Activated naive CD4-positive, alpha-beta T cell (primary cell): Measurements from ENCODE around the gene CARD8.

ENCODE experiments used
- DNase-seq, 4 experiments: peaks; one replicate each; lab custom pipeline; 2025; lab: John Stamatoyannopoulos, UW

CARD8 gene

DNA sequence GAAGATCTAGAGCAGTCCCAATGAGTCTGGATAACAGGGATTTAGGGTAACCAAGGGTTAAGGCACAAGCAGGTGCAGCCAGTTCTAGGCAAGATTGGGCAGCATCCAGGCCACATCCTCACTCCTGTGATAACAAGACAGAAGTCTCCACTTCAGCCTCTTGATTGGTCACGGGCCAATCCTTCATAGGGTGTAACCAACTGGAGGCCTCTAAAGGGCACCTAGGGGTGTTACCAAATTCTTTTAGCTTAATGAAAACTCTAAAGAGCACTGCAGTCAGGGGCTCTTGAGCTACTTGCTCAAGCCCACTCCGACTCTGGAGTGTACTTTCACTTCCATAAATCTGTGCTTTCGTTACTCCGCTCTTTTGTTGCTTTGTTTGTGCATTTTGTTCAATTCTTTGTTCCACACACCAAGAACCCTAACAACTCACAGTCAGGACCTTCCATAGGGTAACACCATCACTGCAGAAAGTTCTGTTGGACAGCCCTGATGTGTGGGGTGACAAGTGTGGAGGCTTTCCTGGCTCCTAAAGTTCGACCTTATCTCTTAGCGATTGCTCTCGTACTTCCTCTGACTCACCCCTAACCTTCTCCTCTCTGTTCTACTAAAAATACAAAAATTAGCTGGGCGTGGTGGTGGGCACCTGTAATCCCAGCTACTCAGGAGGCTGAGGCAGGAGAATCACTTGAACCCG is 49.2 kb downstream of the CARD8 start:
- no peak for DNase-seq

DNA sequence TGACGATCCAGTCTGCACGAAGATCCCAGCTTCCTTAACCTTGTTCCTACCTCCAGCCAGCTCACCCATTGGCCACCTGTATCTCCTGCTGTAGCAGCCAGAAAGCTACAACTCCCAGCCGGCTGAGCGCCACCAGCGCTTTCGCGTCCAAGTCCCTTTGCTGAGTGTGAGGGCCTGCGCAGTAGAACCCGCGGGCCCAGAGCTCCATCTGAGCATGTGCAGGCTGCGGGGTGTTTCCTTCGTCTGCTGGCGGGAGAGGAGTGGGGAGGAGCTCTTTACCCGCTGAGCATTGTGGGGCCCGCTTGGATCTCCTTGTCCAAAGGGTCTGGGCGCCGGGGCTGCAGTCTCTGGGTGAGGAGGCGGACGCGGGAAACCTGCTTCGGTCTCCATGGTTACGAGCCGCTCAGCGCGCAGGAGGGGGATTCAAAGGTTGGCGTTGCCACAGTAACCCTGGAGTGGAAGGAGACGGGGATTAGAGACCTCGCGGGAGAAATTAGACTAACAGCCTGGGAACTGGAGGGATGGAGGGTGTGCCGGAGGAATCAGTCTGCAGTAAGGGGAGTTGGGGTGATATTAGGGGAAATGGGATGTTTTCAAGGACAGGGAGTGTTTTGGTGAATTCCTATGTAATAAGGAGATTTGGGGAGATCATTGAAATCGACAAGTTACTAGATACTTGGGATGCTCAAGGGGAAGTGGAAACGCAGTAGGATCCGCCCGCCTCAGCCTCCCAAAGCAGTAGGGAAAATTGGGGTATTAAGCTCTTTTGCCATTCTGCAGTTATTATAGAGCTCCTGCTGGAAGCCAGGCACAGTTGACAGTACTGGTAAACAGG is 51.7 kb downstream of the CARD8 start:
- DNase-seq = peak; percentile 70 to 84 (median 73)

DNA sequence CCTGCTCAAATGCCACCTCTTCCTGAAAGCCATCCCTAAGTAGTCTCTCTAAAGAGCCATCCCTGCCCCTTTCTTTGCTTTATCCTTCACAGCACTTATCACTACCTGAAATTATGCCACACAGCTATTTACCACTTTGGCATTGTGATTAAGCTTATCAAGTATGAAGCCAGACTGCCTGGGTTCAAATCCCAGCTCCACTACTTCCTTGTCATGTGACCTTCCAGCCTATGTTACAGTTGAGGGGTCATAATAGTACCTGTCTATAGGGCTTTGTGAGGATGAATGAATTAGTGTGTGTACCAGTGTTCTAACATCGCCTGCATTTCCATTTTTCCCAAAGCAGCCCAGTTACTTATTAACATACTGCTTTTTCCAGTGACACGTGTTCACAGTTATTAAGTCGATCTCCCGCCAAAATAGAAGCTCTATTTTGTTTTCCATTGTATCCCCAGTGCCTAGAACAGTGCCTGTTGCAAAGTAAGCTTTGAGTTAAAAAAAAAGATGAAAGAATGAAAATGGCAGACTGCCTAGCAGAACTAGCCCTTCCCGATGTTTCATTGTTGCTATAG is 52.4 kb downstream of the CARD8 start:
- DNase-seq = no peak

DNA sequence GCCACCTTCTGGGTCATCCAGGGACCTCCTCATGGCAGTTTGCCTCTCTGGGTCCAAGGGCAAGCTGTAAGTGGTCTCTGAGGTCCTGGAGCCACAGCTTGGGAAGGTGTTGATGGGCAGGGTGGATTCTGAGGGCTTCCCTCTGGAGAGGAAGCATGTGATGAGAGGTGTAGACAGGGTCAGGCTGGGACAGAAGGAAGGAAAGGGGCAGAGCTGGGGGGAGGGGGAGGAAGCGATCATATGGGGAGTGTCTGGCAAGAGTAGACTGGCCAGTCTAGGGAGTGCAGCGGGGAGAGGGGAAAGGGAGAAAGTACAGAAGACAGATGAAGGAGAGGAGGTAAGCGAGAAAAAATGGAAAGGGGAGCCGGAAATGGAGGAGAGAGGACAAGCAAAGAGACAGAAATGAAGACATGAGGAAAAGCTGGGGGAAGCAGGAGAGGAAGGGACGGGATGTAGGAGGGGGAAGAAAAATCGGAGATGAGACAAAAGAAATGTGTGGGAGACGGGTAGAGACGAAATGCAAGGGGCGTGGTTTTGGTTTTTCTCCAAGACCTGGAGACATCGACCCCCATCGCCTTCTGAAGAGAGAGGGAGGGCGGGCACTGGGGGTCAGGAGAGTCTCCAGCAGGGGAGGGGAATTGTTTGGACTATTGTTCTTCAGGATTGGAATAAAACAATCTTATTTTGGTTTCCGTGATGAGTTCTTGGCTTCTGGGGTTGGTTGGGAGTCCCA is 58.6 kb downstream of the CARD8 start:
- DNase-seq = no peak

DNA sequence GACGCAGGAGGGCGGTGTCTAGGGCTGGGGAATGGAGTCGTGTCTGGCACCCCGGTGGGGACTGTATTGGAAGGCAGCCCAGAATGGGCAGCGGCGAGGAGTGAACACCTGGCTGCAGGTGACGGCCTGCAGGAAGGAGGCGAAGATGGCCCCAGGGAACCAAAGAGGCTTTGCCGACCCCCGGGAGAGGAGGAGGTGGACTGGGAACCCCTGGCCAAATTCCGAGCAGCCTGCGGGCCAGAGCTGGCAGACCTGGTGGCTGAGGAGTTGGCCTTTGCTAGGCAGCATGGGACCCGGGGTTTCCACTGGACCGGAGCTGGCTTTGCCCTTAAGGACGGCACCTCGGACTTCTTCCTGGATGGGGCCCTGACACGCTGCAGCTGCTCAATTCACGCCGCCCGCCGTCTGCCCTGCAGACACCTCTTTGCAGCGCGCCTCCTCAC is 59.4 kb downstream of the CARD8 start:
- DNase-seq = no peak

DNA sequence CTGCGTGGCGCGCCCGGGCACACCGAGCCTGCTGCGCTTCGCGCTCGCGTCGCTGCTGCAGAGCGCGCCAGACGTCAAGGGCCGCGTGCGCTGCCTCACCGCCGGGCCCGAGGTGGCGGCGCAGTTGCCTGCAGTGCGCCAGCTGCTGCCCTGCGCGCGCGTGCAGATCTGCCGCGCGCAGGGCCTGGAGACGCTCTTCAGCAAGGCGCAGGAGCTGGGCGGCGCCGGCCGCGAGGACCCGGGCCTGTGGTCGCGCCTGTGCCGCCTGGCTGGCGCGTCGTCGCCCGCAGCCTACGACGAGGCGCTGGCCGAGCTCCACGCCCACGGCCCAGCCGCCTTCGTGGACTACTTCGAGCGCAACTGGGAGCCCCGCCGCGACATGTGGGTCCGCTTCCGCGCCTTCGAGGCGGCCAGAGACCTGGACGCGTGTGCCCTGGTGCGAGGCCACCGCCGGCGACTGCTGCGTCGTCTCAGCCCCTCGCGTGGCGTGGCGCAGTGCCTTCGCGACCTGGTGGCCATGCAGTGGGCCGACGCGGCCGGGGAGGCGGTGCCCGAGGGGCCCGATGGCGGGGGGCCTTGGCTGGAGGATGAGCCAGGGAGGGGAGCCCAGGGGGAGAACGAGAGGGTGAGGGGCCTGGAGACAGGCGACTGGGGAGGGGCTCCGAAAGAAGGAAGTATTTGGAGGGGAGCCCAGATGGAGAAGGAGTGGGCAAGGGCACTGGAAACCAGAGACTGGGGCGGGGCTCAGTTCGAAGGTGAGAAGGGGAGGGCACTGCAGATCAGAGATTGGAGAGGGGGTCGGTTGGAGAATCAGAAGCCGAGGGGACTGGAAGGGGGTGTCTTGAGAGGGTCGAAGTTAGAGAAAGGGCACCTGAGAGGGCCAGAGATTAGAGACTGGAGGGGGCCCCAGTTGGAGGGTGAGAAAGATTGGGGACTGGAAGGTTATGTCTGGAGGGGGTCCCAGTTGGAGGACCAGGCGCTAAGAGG is 60.6 kb downstream of the CARD8 start:
- DNase-seq = no peak

DNA sequence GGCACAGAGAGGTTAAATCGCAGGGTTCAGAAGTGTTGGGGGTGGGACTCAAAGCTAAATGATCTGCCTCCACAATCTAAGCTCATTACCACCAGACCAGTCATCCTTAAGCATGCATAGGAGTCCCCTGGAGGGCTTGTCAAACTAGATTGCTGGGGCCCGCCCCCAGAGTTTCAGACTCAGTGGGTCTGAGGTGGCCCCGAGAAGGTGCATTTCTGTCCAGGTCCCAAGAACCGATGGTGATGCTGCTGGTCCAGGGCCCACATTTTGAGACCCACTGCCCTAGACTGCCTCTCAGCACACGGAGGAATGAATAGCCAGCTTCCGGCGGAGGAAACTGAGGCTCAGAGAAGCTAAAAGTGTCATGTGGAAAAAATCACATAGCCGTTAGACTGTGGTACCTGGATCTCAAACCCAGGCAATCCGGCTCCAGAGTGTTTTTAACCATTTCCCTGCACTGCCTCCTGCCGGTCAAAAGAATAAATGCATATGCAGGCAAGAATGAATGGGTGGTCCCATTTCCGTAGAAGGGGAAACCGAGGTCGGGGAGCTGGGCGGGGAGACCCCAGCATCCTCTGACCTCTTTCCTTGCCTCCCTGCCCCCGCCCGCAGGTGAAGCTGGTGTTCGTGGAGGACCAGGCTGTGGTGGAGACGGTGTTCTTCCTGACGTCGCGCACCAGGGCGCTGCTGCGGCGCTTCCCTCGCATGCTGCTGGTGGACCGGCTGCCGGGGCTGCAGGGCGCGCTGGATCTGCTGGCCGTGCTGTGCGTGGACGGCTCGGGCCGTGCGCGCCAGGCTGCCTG is 61.5 kb downstream of the CARD8 start:
- no peak for DNase-seq

DNA sequence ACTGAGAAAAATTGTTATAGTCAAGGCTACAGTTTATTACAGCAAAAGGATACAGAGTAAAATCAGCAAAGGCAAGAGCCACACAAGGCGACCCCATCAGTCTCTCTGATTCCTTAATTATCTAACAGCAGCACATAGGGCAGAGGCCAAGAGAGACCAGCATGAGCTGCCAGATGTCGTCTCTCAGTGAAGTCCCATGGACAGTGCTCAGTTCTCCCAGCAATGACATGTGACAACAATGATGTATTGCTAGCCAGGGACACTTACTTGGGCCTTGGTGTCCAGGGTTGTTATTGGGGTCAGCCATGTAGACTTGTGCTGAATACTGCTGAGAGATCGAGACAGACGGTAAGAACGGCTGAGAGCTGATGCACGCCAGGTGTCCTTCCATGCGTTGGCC is 63.0 kb downstream of the CARD8 start:
- no peak for DNase-seq

DNA sequence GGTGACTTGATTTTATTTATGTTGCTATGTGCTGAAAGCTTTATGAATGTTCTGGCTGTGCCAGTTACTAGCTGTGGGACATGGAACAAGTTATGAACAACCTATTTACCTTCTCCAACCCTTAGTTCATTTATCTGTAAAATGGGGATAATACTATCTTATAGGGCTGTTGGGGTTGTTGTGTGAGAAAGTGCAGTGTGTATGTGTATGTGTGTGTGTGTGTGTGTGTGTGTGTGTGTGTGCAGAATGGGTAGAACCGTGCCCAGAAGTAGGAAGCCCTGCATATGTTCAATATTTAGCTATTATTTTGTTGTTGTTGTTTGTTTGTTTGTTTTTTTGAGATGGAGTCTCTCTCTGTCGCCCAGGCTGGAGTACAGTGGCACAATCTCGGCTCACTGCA is 64.8 kb downstream of the CARD8 start:
- DNase-seq = no peak

DNA sequence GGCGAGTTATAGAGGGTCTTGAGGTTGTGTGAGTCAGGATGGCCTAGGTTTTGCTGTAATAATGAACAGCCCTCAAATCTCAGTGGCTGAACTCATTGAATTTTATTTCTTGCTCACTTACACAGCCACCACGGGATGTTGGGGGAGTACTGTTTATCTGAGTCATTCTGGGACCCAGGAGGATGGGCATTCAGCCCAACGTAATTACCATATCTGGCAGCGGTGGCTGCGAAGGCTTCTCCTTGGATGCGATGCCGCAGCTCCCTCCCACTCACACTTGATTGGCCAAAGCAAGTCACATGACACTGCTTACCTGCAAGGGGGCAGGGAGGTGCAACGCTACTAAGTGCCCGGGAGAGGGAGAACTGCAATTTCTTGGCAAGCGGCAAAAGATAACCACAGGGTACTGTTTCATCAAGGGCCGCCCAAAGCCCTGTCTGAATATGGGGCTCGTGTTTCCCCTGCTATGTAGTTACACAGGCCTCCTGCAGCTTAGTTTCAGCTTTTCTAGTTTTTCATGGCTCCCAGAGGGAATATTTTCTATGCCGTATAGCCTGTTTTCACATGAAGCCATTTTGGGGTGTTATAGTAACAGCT is 65.3 kb downstream of the CARD8 start:
- peak in 2 of 4 experiments; percentile 35 to 53 for DNase-seq

DNA sequence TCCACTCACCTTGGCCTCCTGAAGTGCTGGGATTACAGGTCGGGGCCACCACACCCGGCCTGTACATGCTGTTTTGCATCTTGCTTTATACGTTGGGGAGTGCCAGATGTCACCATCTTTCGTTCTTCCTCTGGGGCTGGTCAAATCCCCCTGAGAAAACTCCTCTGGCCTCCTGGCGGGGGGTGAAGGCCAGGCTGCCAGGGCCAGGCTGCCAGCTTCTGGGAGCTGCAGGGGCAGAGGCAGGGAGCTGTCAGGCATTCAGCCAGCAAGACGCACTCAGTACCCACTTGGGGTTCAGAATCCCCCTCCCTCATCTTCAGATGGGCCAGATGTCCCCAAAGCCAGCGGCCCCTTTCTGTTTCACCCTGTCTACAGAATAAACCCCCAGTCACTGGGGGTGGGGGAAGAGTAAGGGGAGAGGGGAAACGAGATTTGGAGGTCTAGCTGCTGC is 69.1 kb downstream of the CARD8 start:
- no peak for DNase-seq

DNA sequence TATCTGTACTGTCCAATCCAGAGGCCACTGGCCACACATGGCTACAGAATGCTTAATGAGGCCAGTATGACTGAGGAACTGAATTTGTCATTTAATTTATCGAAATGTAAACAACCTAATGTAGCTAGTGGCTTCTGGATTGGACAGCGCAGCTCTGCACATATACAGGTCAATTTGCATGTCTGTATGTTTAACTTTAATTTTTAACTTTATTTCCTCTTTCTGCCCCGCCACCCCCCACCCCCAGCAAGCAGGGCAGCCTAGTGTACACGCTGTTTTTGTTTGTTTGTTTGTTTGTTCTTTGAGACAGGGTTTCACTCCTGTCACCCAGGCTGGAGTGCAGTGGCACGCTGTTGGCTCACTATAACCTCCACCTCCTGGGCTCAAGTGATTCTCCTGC is 69.7 kb downstream of the CARD8 start:
- DNase-seq = no peak

DNA sequence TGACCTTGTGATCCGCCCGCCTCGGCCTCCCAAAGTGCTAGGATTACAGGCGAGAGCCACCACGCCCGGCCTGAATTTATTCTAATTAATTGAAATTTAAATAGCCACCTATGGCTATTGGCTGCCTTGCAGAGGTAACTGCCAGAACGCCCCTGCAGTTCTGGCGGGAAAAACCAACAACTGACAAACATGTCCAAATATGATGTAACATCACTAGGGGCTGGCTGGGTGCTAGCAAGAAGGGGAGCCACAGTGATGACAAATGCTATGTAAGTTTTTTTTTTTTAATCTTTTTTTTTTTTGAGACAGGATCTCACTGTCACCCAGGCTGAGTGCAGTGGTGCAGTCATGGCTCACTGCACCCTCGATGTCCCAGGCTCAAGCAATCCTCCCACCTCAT is 72.4 kb downstream of the CARD8 start:
- DNase-seq = no peak

DNA sequence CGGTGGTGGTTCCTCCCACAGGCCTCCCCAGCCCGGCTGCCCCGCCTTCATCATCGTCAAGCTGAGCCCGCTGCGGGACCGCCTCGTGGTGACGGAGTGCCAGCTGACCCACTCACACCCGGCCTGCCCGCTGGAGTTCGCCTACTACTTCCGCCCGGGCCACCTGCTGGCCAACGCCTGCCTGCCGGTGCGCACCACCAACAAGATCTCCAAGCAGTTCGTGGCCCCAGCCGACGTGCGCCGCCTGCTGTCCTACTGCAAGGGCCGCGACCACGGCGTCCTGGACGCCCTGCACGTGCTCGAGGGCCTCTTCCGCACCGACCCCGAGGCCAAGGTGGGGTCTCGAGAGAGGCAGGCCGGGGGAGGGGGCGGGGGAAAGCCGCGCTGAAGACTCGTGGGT is 73.3 kb downstream of the CARD8 start:
- no peak for DNase-seq

DNA sequence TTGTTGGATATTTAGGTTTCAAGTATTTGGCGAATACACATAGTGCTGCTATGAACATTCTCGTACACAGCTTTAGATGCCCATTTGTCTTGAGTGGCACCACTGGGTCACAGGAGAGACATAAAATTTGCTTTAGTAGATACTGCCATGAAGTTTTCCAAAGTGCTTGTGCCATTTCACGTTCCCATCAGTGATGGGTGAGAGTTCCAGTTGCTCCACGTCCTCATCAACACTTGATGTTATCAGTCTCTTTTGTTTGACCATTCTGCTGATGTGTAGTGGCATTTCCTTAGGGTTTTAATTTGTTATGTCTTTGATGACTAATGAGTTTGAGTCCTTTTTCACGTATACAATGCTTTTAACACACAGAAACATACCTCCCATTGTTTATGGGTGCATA is 74.2 kb downstream of the CARD8 start:
- DNase-seq = no peak

DNA sequence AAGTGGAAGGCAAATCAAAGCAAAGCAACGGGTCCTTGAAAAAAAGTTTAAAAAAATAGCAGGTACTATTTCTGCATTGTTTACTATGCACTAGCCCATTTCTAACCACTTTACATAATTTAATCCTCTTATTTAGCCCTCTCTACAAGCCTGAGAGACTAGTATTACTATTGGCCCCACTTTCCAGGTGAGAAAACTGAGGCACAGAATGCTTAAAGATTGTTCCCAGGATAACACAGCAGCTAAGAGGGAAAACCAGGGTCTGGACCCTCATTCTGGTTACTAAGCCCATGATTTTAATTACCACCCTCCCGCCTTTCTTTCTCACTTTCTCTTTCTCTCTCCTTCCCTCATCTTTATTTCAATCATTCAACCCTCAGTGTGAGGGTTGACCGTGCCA is 79.5 kb downstream of the CARD8 start:
- no peak for DNase-seq

DNA sequence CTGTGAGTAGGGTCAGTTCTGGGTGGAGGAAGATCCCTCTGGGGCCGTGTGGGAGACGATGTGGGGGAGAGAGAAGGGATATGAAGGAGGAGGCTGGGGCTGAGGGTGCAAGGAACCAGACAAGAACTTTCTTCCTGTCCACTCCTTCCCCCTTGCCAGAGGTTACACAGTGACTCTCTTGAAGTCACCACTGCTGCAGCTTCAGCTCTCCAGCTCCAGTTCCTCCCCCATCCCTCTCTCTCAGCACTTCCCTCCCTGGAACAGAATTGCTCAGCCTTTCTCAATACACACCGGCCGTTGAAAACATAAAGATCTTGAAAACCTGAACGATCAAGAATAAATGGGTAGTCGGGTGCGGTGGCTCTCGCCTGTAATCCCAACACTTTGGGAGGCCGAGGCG is 80.1 kb downstream of the CARD8 start:
- no peak for DNase-seq

DNA sequence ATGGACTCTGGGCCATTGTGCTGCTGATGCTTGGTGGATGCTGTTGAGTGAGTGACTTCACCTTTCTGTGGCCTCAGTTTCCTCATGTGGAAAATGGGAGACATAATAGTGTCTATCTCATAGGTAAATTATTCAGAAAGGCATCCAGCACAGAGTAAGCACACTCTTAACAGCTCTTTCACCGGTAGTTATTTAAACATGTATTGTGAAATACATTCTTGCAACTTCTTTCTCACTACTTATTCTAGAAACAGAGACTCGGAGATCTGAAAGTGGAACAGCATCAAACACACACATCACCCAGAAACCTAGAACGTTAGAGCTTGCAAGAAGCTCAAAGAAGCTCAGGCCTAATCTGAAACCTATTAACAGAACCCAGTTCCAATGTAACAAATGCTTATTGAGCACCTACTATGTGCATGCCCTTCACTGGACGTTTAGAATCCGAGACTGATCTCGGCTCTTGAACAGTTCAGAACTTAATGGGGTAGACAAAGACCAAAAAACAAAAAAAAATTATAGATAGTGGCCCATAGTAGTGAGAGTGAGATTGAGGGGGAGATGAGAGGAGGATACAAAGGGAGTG is 81.2 kb downstream of the CARD8 start:
- DNase-seq = no peak

DNA sequence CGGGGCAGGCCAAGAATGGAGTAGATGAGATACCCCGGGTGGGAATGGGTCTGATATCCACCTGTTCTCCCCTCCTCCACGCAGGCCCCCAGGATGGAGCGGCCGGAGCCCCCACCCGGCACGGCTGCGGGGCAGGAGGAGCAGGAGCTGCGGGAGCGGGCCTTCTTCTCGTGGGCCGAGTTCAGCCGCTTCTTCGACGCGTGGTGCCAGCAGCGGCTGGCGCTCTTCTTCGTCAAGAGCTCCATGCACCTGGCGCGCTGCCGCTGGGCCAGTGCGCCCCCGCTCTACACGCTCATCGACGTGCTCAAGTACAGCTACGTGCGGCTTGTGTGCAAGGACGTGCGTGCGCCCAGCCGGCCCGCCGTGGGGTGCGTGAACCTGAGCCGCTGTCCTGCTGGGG is 84.0 kb downstream of the CARD8 start:
- DNase-seq = no peak
